Neural cell (in vitro differentiated cells): Measurements from ENCODE around the gene HIC1. TPM values are rescaled to one million over a fixed set of nuclear protein-coding genes. Genes with fewer than 3 reads are reported as not detected.

Experiments used
- H2AFZ ChIP-seq: fragments of 200-600, 300-800 bp; sonication (generic), shearing (Covaris generic); 2 replicates; pipeline ENCODE4 v1.6.0; 2014; ENCODE audit warnings: low read depth, mild to moderate bottlenecking, antibody characterized with exemption, low read length, moderate library complexity
- H3F3A ChIP-seq: fragments of 200-600 bp; shearing (Covaris generic); 2 replicates; pipeline ENCODE4 v1.6.1; 2016; ENCODE audit warnings: mild to moderate bottlenecking, moderate library complexity, mixed read lengths, antibody characterized with exemption, low read length; ENCODE audit not compliant: insufficient read depth, poor library complexity, severe bottlenecking
- H3K27ac ChIP-seq: fragments of 200-600, 300-800 bp; sonication (generic), shearing (Covaris generic); 2 replicates; pipeline ENCODE4 v1.5.1; 2014; ENCODE audit warnings: mild to moderate bottlenecking, low read length, moderate library complexity
- H3K27me3 ChIP-seq: fragments of 300-800, 200-600 bp; sonication (generic), shearing (Covaris generic); 2 replicates; pipeline ENCODE4 v1.6.0; 2014; ENCODE audit warnings: mild to moderate bottlenecking, low read depth, low read length, moderate library complexity; ENCODE audit not compliant: insufficient read depth
- H3K36me3 ChIP-seq: fragments of 300-800, 200-600 bp; sonication (generic), shearing (Covaris generic); 2 replicates; pipeline ENCODE4 v1.5.1; 2014; ENCODE audit warnings: mild to moderate bottlenecking, antibody characterized with exemption, low read length, moderate library complexity; ENCODE audit not compliant: insufficient read depth
- H3K4me2 ChIP-seq: fragments of 300-800, 200-600 bp; sonication (generic), shearing (Covaris generic); 2 replicates; pipeline ENCODE4 v1.6.0; 2014; ENCODE audit warnings: mild to moderate bottlenecking, low read length
- H3K4me3 ChIP-seq: fragments of 300-800, 200-600 bp; sonication (generic), shearing (Covaris generic); 2 replicates; pipeline ENCODE4 v1.5.1; 2014; ENCODE audit warnings: mild to moderate bottlenecking, low read length, moderate library complexity
- H3K79me2 ChIP-seq: fragments of 200-600 bp; shearing (Covaris generic); replicated peaks from 2 replicates; pipeline ENCODE4 v1.6.0; 2014; ENCODE audit warnings: mild to moderate bottlenecking, low read length, moderate library complexity; ENCODE audit not compliant: insufficient read depth
- H3K9ac ChIP-seq: fragments of 300-800, 200-600 bp; sonication (generic), shearing (Covaris generic); 2 replicates; pipeline ENCODE4 v1.6.1; 2016; ENCODE audit warnings: mild to moderate bottlenecking, low read length, mixed read lengths
- H3K9me2 ChIP-seq: fragments of 200-600 bp; shearing (Covaris generic); 2 replicates; pipeline ENCODE4 v1.6.1; 2016; ENCODE audit warnings: mild to moderate bottlenecking, low read length, mixed read lengths; ENCODE audit not compliant: insufficient read depth
- H3K9me3 ChIP-seq: fragments of 200-600, 300-800 bp; sonication (generic), shearing (Covaris generic); 2 replicates; pipeline ENCODE4 v1.6.1; 2016; ENCODE audit warnings: mild to moderate bottlenecking, mixed run types, low read length, moderate library complexity, mixed read lengths
- H4K20me1 ChIP-seq: fragments of 200-600 bp; shearing (Covaris generic); 2 replicates; pipeline ENCODE4 v1.6.1; 2016; ENCODE audit warnings: mild to moderate bottlenecking, mixed run types; ENCODE audit not compliant: insufficient read depth
- EP300 ChIP-seq: fragments of 450-650 bp; conservative IDR thresholded peaks from 2 replicates; pipeline ENCODE4 v1.6.1; 2014; ENCODE audit warnings: antibody characterized with exemption, mild to moderate bottlenecking, moderate library complexity; ENCODE audit not compliant: poor library complexity, severe bottlenecking
- EZH2 ChIP-seq: fragments of 200-600, 300-800 bp; shearing (Covaris generic), sonication (generic); IDR thresholded peaks from 2 replicates; pipeline ENCODE4 v1.6.1; 2014; ENCODE audit warnings: antibody characterized with exemption, low read length, borderline replicate concordance, mild to moderate bottlenecking; ENCODE audit not compliant: insufficient read depth, poor library complexity, severe bottlenecking
- MXI1 ChIP-seq: fragments of 450-650 bp; conservative IDR thresholded peaks from 2 replicates; pipeline ENCODE4 v1.6.1; 2014; ENCODE audit warnings: antibody characterized with exemption, mild to moderate bottlenecking; ENCODE audit not compliant: poor library complexity, severe bottlenecking
- POLR2AphosphoS5 ChIP-seq: IDR thresholded peaks from 2 replicates; pipeline ENCODE4 v1.6.1; 2012
- RAD21 ChIP-seq: fragments of 450-650 bp; conservative IDR thresholded peaks from 2 replicates; pipeline ENCODE4 v1.6.1; 2014; ENCODE audit warnings: antibody characterized with exemption, mild to moderate bottlenecking, moderate library complexity
- SMC3 ChIP-seq: fragments of 450-650 bp; conservative IDR thresholded peaks from 2 replicates; pipeline ENCODE4 v1.6.1; 2014; ENCODE audit warnings: antibody characterized with exemption, mild to moderate bottlenecking, moderate library complexity; ENCODE audit not compliant: poor library complexity
- TAF1 ChIP-seq: IDR thresholded peaks from 2 replicates; pipeline ENCODE4 v1.6.1; 2012; ENCODE audit warnings: low read depth
- polyA plus RNA-seq: library from polyadenylated mRNA; depleted of rRNA; stranded (reverse); fragments of >200 nt; gene quantifications from 2 replicates; pipeline ENCODE4 v1.2.3, GENCODE V29; 2014
- TF ChIP-seq, protein P1 (sequence below): IDR thresholded peaks from 2 replicates; pipeline ENCODE4 v1.6.1; 2012; ENCODE audit warnings: borderline replicate concordance
- TF ChIP-seq, protein P2 (sequence below): fragments of 450-650 bp; IDR thresholded peaks from 2 replicates; pipeline ENCODE4 v1.5.1; 2014; ENCODE audit warnings: antibody characterized with exemption, mild to moderate bottlenecking, moderate library complexity; ENCODE audit not compliant: poor library complexity, severe bottlenecking

The HIC1 gene
- polyA plus RNA-seq, 1 donor from 2014 or later, result 2.8 TPM

DNA sequence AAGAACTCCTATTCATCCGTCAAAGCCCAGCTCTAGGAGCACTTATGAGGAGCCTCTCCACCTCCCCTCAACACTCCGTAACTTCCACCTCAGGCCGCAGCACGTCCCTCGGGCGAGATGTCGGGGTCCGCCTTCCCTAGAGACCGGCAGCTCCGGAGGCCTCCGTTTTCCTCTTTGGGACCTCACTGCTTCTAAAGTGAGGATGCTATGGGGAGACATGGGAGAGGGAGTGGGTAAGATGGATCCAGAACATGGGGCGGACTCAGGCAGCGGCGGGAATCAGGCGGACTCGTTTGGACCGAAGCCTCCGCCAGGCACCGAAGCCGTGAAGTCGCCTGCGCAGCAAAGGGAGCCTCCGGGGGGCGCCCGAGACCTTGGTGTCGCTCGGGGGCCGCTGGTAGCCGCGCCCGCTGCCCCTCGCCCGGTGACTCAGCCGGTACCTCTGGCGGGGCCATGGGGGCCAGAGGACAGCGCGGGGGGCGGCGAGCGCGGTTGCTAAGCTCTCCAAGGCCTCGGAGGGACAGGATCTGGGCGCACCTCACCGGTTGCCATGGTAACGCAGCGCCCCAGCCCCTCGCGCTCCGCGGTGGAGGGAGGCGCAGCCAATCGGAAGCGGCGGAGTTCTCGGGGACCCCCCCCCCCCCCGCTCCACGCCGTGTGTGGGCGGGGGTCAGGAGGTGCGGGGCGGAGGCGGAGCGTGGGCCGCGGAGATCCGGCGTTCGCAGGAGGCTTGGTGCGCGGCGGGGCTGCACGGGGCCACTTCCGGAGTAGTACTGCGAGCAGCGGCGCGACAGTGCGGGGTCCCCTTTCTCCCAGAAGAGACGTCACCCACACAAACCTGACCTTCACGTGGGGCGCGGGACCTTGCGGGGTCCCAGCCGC lies 1.3 kb upstream of the HIC1 start:
- Histone ChIP-seq H3K4me2 (peak overlapping the region; percentile 25), H3K4me3 (peak overlapping the region; percentile 64), H3K27me3 (peaks cover 64% of the 10 kb centered on the region), H3K9ac (peak overlapping the region; percentile 59), H3K9me3 (peaks cover 5% of the 10 kb centered on the region), H2AFZ (no peak overlapping the region), H3K27ac (peak overlapping the region; percentile 24), H3F3A (no peaks in the 10 kb centered on the region), H4K20me1 (no peaks in the 10 kb centered on the region), H3K79me2 (peaks cover 2% of the 10 kb centered on the region), H3K36me3 (no peaks in the 10 kb centered on the region), H3K9me2 (no peaks in the 10 kb centered on the region)
- peak; percentile 26 for TF ChIP-seq EP300
- no peak for TF ChIP-seq TAF1
- TF ChIP-seq SMC3, result peak; percentile 23
- TF ChIP-seq, protein P1, sequence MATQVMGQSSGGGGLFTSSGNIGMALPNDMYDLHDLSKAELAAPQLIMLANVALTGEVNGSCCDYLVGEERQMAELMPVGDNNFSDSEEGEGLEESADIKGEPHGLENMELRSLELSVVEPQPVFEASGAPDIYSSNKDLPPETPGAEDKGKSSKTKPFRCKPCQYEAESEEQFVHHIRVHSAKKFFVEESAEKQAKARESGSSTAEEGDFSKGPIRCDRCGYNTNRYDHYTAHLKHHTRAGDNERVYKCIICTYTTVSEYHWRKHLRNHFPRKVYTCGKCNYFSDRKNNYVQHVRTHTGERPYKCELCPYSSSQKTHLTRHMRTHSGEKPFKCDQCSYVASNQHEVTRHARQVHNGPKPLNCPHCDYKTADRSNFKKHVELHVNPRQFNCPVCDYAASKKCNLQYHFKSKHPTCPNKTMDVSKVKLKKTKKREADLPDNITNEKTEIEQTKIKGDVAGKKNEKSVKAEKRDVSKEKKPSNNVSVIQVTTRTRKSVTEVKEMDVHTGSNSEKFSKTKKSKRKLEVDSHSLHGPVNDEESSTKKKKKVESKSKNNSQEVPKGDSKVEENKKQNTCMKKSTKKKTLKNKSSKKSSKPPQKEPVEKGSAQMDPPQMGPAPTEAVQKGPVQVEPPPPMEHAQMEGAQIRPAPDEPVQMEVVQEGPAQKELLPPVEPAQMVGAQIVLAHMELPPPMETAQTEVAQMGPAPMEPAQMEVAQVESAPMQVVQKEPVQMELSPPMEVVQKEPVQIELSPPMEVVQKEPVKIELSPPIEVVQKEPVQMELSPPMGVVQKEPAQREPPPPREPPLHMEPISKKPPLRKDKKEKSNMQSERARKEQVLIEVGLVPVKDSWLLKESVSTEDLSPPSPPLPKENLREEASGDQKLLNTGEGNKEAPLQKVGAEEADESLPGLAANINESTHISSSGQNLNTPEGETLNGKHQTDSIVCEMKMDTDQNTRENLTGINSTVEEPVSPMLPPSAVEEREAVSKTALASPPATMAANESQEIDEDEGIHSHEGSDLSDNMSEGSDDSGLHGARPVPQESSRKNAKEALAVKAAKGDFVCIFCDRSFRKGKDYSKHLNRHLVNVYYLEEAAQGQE, result no peak
- TF ChIP-seq, protein P2, sequence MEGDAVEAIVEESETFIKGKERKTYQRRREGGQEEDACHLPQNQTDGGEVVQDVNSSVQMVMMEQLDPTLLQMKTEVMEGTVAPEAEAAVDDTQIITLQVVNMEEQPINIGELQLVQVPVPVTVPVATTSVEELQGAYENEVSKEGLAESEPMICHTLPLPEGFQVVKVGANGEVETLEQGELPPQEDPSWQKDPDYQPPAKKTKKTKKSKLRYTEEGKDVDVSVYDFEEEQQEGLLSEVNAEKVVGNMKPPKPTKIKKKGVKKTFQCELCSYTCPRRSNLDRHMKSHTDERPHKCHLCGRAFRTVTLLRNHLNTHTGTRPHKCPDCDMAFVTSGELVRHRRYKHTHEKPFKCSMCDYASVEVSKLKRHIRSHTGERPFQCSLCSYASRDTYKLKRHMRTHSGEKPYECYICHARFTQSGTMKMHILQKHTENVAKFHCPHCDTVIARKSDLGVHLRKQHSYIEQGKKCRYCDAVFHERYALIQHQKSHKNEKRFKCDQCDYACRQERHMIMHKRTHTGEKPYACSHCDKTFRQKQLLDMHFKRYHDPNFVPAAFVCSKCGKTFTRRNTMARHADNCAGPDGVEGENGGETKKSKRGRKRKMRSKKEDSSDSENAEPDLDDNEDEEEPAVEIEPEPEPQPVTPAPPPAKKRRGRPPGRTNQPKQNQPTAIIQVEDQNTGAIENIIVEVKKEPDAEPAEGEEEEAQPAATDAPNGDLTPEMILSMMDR, result peak; percentile 71
- peak; percentile 42 for TF ChIP-seq MXI1
- peak; percentile 5 for TF ChIP-seq POLR2AphosphoS5
- no peak for TF ChIP-seq EZH2
- TF ChIP-seq RAD21, result no peak

- H3K27ac ChIP-seq, result no peak overlapping the region
- peak overlapping the region; percentile 59 for H3K9ac ChIP-seq
- H3K4me2 ChIP-seq, result no peak overlapping the region
- peaks cover 5% of the 10 kb centered on the region for H3K9me3 ChIP-seq
- no peaks in the 10 kb centered on the region for H3K79me2 ChIP-seq
- H3K4me3 ChIP-seq, result peak overlapping the region; percentile 64
- H3K9me2 ChIP-seq, result no peaks in the 10 kb centered on the region
- peaks cover 69% of the 10 kb centered on the region for H3K27me3 ChIP-seq
- TF ChIP-seq EZH2 (no peak), POLR2AphosphoS5 (no peak), TAF1 (no peak), RAD21 (no peak)
- TF ChIP-seq, protein P1, result no peak
- TF ChIP-seq, protein P2, result no peak
- no peak overlapping the region for H2AFZ ChIP-seq
- H3F3A ChIP-seq, result no peaks in the 10 kb centered on the region
- no peaks in the 10 kb centered on the region for H3K36me3 ChIP-seq
- no peaks in the 10 kb centered on the region for H4K20me1 ChIP-seq
These were observed 716 bp upstream of the HIC1 start for GRCh38 chr17:2054262-2054511.
